GM12801 (cell line): Measurements from ENCODE around the gene PPM1L.

Experiments
- CTCF ChIP-seq: IDR thresholded peaks from one replicate; pipeline ENCODE4 v1.5.1; 2011; ENCODE audit warnings: control low read depth; ENCODE audit not compliant: insufficient read length; ENCODE audit errors: extremely low read depth

Gene PPM1L

GRCh38 chr3:160999274-160999673 lies 243.2 kb downstream of the PPM1L start:
- TF ChIP-seq CTCF: no peak

GRCh38 chr3:161008086-161008485 lies 252.1 kb downstream of the PPM1L start:
- TF ChIP-seq CTCF: no peak

- TF ChIP-seq CTCF: no peak
These were observed 259.1 kb downstream of the PPM1L start for GRCh38 chr3:161014843-161015749.

GRCh38 chr3:161016417-161017313 lies 260.6 kb downstream of the PPM1L start:
- no peak for TF ChIP-seq CTCF

- no peak for TF ChIP-seq CTCF
These were observed 261.9 kb downstream of the PPM1L start for GRCh38 chr3:161017971-161018370.

- TF ChIP-seq CTCF: no peak
These were observed 264.2 kb downstream of the PPM1L start for GRCh38 chr3:161020256-161020655.

- TF ChIP-seq CTCF: no peak
These were observed 269.9 kb downstream of the PPM1L start for GRCh38 chr3:161025911-161026310.
